H1 (cell line): Measurements from ENCODE around the gene EXD2. TPM values are rescaled to one million over a fixed set of nuclear protein-coding genes. Genes with fewer than 3 reads are reported as not detected.

Experiments
- CHD7 ChIP-seq: fragments of 300-600 bp; sonication (generic); IDR thresholded peaks from 2 replicates; pipeline ENCODE4 v1.7.1; 2012; ENCODE audit warnings: low read length, moderate library complexity, mild to moderate bottlenecking, inconsistent platforms; ENCODE audit not compliant: insufficient replicate concordance
- polyA plus RNA-seq, 7 experiments: library from polyadenylated mRNA; depleted of rRNA in 3 of 7; stranded (reverse) in 5 of 7; unstranded in 2 of 7; fragments of >200 nt in 5 of 7; fragments of 200-250 nt in 2 of 7; gene quantifications; 1 replicate in 5 of 7; 2 replicates in 1 of 7; 4 replicates in 1 of 7; pipeline versions ENCODE4 v1.2.1 to v1.2.3, GENCODE V29; 2011 to 2013; ENCODE audit warnings: missing spikeins in 2 of 7, mixed read lengths in 2 of 7
- total RNA-seq: library from RNA; stranded (reverse); fragmentation: NEBNext Ultra II Directional; extraction: Animal tissue kit (Norgen Biotek cat#: 25700); gene quantifications from 2 replicates; pipeline ENCODE4 v1.2.1, GENCODE V29; 2021

The EXD2 gene
- total and polyA plus RNA-seq, 2 of the 8 experiments (the other 6 are each of a cell fraction or from before 2014, with no cell fraction given), result 11.9 to 25.9 TPM

DNA sequence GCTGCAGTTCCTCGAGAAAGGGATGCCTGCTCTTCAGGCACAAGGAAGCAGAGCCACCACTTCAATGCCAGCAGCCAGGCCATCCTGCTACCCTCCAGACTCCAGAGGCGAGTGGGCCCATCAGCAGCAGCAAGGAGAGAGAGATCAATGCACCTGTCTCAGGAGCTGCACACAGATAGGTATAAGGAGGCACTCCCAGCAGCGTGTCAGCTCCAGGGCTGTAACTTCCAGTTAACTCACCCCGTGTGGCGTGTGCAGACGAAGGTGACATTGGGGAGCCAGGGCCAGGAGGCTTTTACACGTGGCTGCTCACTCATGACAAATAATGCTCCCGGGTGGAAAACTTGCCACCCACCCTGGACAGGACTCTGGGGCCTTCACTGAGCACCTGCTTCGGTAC, 92.9 kb downstream of the EXD2 start (continued):
- no peak for TF ChIP-seq CHD7
